ENCODE measurements around the gene CCHCR1. TPM values are rescaled to one million over a fixed set of nuclear protein-coding genes. Genes with fewer than 3 reads are reported as not detected.

The CCHCR1 gene
- polyA plus RNA-seq, 1 donor (not counting 4 experiments of a cell fraction or from before 2014, with no cell fraction given), result 7.5 TPM

DNA sequence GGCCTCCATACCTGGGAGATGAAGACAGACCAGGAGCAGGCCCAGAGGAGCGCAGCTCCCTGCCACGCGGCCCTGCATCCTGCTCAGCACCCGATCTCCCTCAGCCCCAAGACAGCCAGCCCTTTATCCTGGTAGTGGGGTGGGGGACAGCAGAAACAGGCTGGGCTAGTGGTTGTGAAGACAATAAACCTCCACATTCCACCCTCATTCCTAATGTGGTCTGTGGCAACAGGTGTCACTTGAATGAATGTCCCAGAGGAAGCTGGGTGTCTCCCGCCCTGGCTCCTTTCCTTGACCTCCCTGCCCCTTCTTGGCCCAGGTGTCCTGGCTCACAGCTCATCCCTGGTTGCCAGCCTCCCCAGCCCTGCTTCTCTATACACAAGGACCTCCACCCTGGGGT, 45.1 kb downstream of the CCHCR1 start, which contains the start of gene C6orf15:
C6orf15 (minus strand) TSS at position 98 of the 400 bp plus-strand sequence; CDS start at position 78, 20 bp downstream.
- Histone ChIP-seq H2AFZ (ENCODE audit: control insufficient read depth, low read length) (no peak within 1 kb of the TSS), H4K20me1 (ENCODE audit: control insufficient read depth, extremely low read depth, insufficient read depth, low read length) (no peaks in the 10 kb centered on the region), H3K9me1 (ENCODE audit: control insufficient read depth, extremely low read depth, insufficient read depth, low read length) (no peaks in the 10 kb centered on the region), H3K9me3 (ENCODE audit: control insufficient read depth, low read depth, low read length) (no peaks in the 10 kb centered on the region), H3K36me3 (ENCODE audit: control insufficient read depth in 2 of 2, extremely low read depth in 1 of 2, insufficient read depth in 2 of 2, low read length in 2 of 2) (peaks cover 3 to 4% of the 10 kb centered on the region in 2 experiments), H3K27ac (ENCODE audit: control insufficient read depth, insufficient read depth, low read length) (no peak within 1 kb of the TSS), H3K4me2 (ENCODE audit: control insufficient read depth, extremely low read depth, insufficient read depth, low read depth, low read length) (no peak within 1 kb of the TSS), H3K4me1 (ENCODE audit: control insufficient read depth, extremely low read depth, insufficient read depth, low read length) (peaks cover 38% of the 10 kb centered on the region), H3K9ac (ENCODE audit: control insufficient read depth, extremely low read depth, insufficient read depth, low read length) (no peak within 1 kb of the TSS), H3K4me3 (ENCODE audit: control insufficient read depth in 2 of 3, extremely low read depth in 1 of 3, insufficient read depth in 2 of 3, low read depth in 1 of 3, low read length in 3 of 3) (no peak within 1 kb of the TSS), H3K27me3 (ENCODE audit: control insufficient read depth, extremely low read depth, insufficient read depth, low read length) (no peaks in the 10 kb centered on the region), H3K79me2 (ENCODE audit: control insufficient read depth, insufficient read depth, low read length) (peaks cover 25% of the 10 kb centered on the region)
- no peak for DNase-seq (ENCODE audit: low read depth, low spot score)
- TF ChIP-seq EZH2 (IDR thresholded peaks at IDR 0.05; ENCODE audit: low read length), result no peak
- TF ChIP-seq, protein P1, sequence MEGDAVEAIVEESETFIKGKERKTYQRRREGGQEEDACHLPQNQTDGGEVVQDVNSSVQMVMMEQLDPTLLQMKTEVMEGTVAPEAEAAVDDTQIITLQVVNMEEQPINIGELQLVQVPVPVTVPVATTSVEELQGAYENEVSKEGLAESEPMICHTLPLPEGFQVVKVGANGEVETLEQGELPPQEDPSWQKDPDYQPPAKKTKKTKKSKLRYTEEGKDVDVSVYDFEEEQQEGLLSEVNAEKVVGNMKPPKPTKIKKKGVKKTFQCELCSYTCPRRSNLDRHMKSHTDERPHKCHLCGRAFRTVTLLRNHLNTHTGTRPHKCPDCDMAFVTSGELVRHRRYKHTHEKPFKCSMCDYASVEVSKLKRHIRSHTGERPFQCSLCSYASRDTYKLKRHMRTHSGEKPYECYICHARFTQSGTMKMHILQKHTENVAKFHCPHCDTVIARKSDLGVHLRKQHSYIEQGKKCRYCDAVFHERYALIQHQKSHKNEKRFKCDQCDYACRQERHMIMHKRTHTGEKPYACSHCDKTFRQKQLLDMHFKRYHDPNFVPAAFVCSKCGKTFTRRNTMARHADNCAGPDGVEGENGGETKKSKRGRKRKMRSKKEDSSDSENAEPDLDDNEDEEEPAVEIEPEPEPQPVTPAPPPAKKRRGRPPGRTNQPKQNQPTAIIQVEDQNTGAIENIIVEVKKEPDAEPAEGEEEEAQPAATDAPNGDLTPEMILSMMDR (optimal IDR thresholded peaks at IDR 0.05 in 1 of 3, IDR thresholded peaks at IDR 0.05 in 1 of 3, conservative IDR thresholded peaks at IDR 0.05 in 1 of 3; ENCODE audit: extremely low read depth in 1 of 3, insufficient read depth in 2 of 3, low read length in 3 of 3), result no peak
- dilution Hi-C loops (cut with MboI; ENCODE audit: extremely low pct_ligation_motif_present, low sequenced_read_pairs), result no loop called here
- no peak for FAIRE-seq

DNA sequence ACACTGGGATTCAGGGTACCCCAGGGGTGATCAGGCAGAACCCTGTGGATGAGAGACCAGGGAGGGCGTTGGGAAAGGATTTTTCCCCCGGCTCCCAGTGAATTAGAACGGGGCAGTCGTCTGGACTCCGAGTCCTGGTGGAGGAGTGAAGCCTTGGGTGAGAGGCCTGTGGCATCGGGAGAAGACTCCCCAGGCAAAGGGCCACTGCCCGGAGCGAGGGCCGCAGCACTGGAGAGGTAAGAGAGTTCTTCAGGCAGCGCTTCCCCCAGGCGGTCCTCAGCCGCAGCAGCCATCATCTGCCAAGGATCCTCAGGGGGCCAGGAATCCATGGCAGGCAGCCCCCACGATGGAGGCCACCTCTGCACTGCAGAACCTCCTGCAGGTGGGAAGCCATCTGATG, 45.9 kb downstream of the CCHCR1 start:
- H3K79me2 ChIP-seq (ENCODE audit: control insufficient read depth, insufficient read depth, low read length), result peaks cover 17% of the 10 kb centered on the region
- no peak overlapping the region for H3K27ac ChIP-seq (ENCODE audit: control insufficient read depth, insufficient read depth, low read length)
- H3K4me1 ChIP-seq (ENCODE audit: control insufficient read depth, extremely low read depth, insufficient read depth, low read length), result peaks cover 31% of the 10 kb centered on the region
- no peak overlapping the region for H3K4me3 ChIP-seq (ENCODE audit: control insufficient read depth in 2 of 3, extremely low read depth in 1 of 3, insufficient read depth in 2 of 3, low read depth in 1 of 3, low read length in 3 of 3)
- H3K36me3 ChIP-seq (ENCODE audit: control insufficient read depth in 2 of 2, extremely low read depth in 1 of 2, insufficient read depth in 2 of 2, low read length in 2 of 2), result no peaks in the 10 kb centered on the region
- no peak for DNase-seq (ENCODE audit: low read depth, low spot score)
- H3K4me2 ChIP-seq (ENCODE audit: control insufficient read depth, extremely low read depth, insufficient read depth, low read depth, low read length), result no peak overlapping the region
- FAIRE-seq, result no peak
- no peaks in the 10 kb centered on the region for H3K9me3 ChIP-seq (ENCODE audit: control insufficient read depth, low read depth, low read length)
- no peaks in the 10 kb centered on the region for H3K9me1 ChIP-seq (ENCODE audit: control insufficient read depth, extremely low read depth, insufficient read depth, low read length)
- no peaks in the 10 kb centered on the region for H4K20me1 ChIP-seq (ENCODE audit: control insufficient read depth, extremely low read depth, insufficient read depth, low read length)
- no peak overlapping the region for H2AFZ ChIP-seq (ENCODE audit: control insufficient read depth, low read length)
- H3K27me3 ChIP-seq (ENCODE audit: control insufficient read depth, extremely low read depth, insufficient read depth, low read length), result no peaks in the 10 kb centered on the region
- TF ChIP-seq, protein P1 (optimal IDR thresholded peaks at IDR 0.05 in 1 of 3, IDR thresholded peaks at IDR 0.05 in 1 of 3, conservative IDR thresholded peaks at IDR 0.05 in 1 of 3; ENCODE audit: extremely low read depth in 1 of 3, insufficient read depth in 2 of 3, low read length in 3 of 3), result no peak
- no peak for TF ChIP-seq EZH2 (IDR thresholded peaks at IDR 0.05; ENCODE audit: low read length)
- no peak overlapping the region for H3K9ac ChIP-seq (ENCODE audit: control insufficient read depth, extremely low read depth, insufficient read depth, low read length)
- dilution Hi-C loops (cut with MboI; ENCODE audit: extremely low pct_ligation_motif_present, low sequenced_read_pairs), result no loop called here

All from keratinocyte (primary cell).